ENCODE data around the gene KASH5.

Gene KASH5

DNA sequence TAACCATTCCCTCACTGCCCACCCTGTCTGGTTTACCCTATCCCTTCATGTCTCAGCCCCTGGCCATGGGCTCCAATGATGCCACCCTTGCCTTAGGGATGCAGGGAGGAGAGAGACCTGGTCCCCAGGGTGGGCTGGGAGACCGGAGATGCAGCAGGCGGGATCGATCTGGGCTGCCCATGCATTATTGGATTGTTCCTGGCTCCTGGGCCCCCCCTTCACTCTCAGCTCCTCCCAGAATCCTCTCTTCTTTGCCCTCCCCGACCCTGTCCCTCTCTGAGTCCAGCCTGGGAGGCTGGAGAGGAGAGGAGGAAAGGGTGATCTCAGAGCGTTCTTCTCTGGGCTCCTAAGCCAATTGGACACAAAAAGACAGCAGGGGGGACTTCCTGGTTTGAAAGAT lies 5.8 kb downstream of the KASH5 start:
- no peak for DNase-seq (ENCODE audit: low read depth in 1 of 2, low spot score in 1 of 2)

DNA sequence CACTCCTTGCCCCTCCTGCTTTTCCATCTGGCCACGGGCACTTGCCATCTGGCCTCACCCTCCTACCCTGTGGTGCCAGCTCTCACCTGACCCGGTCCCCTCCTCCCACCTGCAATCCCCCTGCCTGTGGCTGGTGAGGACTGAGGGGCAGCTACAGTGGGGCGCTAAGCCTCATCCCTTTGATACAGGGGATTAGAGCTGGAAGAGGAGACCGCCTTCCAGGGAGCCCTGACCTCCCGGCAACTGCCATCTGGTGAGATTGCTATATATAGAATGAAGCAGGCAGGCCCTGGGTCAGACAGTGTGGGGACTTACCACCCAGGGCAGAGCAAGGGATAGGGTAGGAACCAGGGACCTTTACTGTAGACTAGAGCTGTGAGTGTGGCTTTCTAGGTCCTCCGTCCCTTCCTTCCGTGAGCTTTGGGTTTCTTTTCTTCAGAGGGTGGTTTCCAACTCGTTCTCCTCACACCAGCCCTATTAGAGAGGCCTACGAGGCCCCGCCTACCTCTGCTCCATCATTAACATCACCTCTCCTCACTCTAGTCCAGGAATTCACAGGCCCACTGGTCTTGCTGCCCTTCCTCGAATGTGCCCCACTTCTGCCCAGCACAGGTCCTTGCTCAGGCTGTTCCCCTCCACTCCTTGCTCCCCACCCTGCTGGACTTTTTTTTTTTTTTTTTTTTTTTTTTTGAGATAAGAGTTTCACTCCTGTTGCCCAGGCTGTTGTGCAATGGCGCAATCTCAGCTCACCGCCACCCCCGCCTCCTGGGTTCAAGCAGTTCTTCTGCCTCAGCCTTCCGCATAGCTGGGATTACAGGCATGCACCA lies 7.7 kb downstream of the KASH5 start:
- DNase-seq (ENCODE audit: low read depth in 1 of 2, low spot score in 1 of 2) = no peak

DNA sequence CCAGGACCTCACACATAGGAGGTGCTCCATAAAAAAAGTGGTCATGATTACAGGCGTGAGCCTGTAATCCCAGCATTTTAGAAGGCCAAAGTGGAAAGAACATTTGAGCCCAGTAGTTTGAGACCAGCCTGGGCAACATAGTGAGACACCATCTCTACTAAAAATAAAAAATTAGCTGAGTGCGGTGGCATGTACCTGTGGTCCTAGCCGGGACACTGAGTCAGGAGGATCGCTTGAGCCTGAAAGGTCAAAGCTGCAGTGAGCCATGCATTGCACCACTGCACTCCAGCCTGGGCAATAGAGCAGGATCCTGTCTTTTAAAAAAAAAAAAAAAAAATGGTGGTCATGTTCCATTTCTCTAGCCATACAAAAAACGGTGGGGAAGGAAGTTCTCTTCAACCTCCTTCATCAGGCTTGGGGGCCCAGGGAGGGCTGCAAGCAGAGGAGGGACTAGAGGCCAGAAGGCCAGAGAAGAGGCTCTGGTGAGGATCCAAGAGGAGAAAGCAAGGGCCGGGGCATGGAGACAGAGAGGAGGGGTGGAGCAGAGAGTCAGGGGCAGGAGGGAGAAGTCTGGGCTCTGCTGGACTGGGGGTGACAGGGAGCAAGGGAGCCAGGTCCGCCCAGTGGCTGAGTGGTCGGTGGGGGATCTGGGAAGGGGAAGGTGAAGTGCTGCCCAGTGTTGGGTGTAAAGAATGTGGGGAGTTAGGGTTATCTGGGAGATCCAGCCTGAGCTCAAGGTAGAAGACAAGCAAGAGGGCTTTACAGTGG lies 8.9 kb downstream of the KASH5 start:
- no peak for DNase-seq (ENCODE audit: low read depth in 1 of 2, low spot score in 1 of 2)

DNA sequence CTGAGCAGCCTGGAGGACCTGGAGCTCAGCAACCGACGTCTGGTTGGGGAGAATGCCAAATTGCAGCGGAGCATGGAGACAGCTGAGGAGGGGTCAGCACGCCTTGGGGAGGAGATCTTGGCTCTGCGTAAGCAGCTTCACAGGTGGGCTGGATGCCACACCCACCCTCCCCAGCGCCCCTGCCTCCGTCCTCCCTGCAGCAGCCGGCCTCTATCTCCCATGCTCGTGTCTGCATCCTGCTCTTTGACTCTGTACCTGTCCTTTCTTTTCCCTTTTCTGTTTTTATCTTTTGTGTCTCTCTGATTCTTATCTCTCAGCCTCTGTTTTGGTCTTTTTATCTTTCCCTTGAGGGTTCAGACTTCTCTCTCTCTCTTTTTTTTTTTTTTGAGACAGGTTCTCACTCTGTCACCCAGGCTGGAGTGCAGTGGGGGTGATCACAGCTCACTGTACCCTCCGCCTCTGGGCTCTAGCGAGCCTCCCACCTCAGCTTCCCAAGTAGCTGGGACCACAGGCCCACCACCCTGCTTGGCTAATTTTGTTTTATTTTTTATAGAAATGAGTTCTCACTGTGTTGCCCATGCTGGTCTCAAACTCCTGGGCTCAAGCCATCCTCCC lies 10.1 kb downstream of the KASH5 start:
- no peak for DNase-seq (ENCODE audit: low read depth in 1 of 2, low spot score in 1 of 2)

DNA sequence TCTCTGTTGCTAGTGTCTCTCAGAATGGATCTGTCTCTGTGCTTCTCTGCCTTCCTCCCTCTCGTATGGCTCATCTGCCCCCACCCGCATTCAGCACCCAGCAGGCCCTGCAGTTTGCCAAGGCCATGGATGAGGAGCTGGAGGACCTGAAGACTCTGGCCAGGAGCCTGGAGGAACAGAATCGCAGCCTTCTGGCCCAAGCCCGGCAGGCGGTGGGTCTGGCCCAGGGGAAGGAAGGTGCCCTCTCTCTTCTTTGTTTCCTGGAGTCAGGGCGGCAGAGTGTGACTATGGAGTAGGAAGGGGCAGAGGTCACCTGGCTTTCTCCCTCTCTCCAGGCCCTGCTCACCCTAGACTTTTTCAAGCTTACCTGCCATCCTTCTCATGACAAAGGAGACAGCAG lies 10.9 kb downstream of the KASH5 start:
- no peak for DNase-seq (ENCODE audit: low read depth in 1 of 2, low spot score in 1 of 2)

DNA sequence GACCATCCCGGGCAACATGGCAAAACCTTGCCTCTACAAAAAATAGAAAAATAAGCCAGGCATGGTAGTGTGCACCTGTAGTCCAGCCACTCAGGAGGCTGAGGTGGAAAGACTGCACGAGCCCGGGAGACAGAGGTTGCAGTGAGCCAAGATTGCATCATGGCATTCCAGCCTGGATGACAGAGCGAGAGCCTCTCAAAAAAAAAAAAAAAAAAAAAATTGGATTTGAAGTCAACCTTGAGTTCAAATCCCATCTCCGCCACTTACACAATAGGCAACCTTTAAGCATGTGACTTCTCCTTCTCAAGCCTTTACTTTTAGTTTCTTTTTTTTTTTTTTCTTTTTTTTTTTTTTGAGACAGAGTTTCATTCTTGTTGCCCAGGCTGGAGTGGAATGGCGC lies 12.0 kb downstream of the KASH5 start:
- DNase-seq (ENCODE audit: low read depth in 1 of 2, low spot score in 1 of 2) = no peak

DNA sequence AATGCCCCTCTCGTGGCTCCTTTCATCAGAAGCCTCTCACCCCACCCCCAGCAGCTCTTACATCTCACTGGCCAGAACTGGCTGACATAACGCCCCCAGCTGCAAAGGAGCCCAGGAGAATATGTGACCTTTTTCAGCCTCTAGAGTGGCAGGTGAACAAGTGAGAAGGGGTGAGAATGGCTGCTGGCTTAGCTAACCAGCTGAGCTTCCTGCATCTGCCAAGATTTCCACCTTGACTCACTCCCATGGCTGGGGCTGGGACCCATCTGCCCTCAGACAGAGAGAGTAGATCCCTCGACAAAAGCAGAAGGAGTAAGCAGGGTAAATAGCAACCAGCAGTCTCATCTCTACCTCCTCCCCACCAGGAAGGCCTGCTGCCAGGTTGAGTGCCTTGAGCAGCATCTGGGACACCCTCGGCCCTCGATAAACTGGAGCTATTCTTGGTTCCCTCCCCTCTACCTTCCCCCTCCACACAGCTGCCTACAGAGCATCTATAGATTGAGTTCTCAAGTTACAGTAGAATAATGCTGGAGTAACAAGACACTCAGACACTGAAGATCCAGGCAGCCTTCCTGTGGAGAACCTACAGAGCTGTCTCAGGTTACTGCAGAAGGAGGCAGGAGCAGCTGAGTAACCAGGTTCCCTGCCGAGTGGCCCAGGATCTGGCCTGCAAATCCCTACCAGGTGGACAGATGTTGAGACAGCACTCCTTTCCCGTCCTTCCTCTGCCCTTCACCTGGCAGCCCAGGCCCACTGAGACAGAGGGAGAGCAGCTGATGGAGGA lies 15.5 kb downstream of the KASH5 start:
- no peak for DNase-seq (ENCODE audit: low read depth in 1 of 2, low spot score in 1 of 2)

DNA sequence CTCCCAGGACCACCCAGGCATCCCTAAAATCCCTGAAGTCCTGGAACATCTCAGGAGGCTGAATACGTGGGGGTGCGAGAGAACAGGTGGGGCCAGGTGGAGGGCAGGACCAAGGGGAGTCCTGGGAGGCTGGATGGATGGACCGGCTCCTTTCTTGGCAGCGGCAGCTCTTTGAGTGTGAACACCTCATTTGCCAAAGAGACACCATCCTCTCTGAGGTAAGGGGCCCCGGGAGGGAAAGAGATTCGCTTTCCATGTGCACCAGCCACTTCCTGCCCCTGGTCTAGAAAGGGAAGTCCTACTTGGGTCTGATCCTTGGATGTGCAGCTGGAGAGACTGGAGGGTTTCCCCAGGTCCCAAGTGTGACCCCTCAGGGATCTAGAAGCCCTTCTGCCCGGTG lies 19.0 kb downstream of the KASH5 start:
- no peak for DNase-seq (ENCODE audit: low read depth in 1 of 2, low spot score in 1 of 2)

DNA sequence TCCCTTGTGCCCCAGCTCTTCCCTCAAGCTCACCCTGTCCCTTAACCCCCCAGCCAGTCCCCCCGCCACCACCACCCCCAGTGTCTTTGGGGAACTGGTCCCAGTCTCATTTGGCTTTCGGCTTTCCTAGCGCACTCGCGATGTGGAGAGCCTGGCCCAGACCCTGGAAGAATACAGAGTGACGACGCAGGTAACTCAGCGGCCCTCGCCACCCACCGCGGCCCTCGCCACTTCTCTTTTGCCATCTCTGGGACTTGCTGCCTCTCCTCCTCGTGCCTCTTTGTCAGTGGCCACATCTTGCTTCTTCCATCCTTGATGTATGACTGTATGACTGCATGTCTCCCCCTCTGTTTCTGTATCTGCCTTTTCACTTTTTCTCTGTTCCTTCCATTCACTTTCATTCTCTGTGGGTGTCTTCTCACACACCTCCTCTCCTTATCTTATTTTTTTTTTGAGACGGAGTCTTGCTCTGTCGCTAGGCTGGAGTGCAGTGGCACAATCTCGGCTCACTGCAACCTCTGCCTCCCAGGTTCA lies 19.5 kb downstream of the KASH5 start:
- DNase-seq (ENCODE audit: low read depth in 1 of 2, low spot score in 1 of 2) = no peak

DNA sequence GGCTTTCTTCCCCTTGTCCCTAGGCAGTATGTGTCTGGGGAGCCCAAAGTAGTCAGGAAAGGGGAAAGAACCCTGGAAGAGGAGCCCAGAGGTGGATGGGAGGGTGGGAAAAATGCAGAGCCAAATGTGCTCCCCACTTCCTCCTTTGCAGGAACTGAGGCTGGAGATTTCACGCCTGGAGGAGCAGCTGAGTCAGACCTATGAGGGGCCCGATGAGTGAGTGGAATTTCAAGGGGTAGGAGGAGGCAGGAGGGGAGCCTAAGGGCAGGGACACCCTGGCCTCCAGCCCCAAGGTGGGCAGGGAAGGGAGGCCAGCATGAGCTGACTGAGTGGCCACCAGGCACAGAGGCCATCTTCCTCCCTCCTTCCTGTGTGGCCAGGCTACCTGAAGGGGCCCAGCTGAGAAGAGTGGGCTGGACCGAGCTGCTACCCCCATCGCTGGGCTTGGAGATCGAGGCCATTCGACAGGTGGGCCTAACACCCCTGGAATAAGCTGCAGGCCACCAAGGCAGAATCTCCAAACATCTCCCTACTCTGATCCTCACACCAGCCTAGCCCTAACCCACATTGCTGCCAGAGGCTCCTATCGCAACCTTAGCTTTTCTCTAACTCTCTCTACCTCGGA lies 20.9 kb downstream of the KASH5 start:
- no peak for DNase-seq (ENCODE audit: low read depth in 1 of 2, low spot score in 1 of 2)

DNA sequence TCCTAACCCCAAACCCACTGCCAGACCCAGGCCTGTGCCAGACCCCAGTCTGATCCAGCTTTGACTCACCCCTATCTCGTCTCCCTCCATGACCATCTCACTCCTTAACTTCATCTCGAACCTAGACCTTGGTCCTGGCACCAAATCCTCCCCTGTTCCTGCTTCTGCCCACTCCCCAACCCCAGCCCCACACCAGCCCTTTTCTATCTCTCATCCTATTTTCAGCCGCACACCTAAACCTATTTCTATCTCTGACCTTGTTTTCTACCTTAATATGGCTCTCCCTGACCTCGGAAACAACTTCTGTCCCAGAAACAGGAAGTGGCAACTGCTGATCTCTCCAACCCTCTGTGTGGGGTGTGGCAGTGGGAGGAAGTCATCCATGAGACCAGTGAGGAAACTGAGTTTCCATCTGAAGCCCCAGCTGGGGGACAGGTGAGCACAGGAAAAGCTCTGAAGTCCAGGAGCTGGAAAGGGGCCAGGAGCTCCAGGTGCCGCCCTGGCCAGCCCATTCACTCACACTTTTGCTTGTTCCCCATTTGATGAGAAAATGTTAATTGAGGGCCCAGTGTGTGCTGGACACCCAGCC lies 21.5 kb downstream of the KASH5 start:
- DNase-seq (ENCODE audit: low read depth in 1 of 2, low spot score in 1 of 2) = no peak

DNA sequence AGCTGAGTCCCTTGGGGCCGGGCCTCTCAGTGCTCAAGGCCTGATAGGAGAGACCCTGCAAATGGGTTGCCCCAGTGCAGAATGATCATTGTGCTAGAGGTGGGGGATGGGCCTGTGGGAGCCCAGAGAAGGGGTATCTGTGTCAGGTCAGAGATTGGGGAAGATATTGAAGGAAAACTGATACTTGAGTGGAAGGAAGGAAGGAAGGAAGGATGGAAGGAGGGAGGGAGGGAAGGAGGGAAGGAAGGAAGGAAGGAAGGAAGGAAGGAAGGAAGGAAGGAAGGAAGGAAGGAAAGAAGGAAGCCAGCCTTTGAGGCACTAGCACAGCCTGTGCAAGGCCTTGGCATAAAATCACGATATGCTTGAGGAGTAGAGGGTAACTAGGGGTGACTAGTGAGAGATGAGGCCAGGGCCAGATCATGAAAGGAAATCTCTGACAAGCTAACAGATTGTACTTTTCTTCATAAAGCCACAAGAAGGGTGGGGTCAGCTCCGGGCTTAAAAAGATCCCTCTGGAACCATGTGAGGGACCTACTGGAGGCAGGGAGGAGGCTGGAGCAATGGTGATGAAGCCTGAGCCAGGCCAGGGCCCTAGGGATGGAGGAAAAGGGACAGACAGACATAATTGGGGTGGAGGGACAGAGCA lies 23.8 kb downstream of the KASH5 start:
- no peak for DNase-seq (ENCODE audit: low read depth in 1 of 2, low spot score in 1 of 2)

DNA sequence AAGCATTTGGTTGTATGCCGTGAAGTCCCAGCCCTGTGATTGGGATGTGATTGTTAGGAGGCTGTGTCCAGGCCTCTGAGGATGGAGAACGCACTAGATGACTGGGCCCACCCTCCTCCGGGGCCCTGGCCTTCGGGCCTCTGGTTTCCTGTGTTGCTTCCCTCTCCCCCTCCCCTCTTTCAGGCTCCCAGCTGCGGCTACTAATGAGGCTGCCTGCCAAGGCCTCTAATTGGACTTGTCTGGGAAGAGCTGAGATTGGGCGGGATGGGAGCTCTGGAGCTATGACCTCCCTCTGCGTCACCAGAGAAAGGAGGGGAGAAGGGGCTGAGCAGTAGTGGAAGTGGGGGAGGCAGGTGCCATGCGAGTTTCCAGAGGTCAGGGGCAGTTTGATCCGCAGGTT lies 25.3 kb downstream of the KASH5 start:
- no peak for DNase-seq (ENCODE audit: low read depth in 1 of 2, low spot score in 1 of 2)

DNA sequence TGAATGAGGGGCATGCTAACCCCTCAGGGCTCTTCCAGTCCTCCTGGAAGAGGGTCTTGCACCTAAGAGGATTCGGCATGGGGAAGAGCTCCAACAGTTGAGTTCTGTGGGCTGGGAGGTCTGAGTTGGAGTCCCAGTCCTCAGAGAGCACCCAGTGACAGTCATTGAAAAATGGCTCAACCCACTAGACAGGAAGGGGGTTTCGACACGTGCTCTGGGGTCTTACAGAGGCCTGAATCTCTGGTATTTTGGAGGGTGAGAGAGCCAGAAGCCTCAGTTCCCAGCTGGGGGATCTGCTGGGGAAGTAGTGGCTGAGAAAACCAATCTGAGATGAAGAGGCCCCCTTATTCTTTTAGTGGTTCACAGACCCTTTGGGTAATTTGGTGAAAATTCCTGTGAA lies 26.2 kb downstream of the KASH5 start:
- DNase-seq (ENCODE audit: low read depth in 1 of 2, low spot score in 1 of 2) = no peak

DNA sequence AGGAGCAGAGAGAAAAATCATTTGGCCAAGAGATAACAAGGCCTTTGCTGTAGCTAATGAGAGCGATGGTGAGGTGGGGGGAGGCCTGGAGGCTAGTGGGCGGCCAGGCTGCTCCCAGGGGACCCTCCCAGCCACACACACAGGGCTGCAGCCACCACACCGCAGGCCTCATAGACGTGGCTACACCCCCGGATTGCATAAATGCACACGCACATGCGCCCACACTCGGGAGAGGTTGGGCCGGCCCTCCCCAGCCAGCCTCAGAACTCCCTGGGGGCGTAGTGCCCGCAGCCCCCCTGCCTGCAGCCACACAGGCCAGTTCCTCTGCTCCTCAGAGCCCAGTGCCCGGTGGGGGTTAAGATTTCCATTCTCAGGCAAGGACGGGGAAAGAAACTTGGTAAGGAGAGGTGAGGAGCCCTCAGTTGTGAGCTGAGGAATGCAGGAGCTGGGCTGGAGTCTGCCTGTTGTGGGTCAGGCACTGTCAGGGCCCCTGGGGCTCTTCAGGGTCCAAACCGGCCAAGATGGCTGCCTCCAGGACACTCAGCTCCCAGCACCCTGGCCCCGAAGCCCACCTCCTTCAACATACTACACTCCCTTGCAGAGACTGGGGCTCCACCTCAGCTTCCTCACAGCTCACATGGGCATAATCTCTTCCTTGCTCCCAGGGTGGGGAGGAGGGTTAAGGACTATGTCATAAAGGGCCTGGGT lies 27.2 kb downstream of the KASH5 start:
- DNase-seq (ENCODE audit: low read depth in 1 of 2, low spot score in 1 of 2) = no peak

DNA sequence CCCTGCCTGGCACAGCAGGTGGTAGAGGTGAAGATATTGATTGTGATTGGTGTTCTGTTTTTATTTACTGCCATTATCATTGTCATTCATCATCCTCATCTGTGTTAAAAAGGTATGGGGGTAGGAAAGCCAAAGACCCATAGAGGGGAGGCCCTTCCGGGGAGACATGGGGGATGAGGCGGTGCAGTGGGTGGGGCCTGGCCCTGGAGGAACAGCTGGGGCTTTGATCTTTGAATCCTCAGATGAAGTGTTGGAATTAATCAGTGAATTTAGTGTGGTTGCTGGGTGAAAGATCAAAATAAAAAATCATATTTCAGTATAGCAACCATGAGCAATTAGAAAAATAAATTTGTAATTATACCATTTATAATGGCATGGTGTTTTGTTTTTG lies 27.8 kb downstream of the KASH5 start:
- no peak for DNase-seq (ENCODE audit: low read depth in 1 of 2, low spot score in 1 of 2)

DNA sequence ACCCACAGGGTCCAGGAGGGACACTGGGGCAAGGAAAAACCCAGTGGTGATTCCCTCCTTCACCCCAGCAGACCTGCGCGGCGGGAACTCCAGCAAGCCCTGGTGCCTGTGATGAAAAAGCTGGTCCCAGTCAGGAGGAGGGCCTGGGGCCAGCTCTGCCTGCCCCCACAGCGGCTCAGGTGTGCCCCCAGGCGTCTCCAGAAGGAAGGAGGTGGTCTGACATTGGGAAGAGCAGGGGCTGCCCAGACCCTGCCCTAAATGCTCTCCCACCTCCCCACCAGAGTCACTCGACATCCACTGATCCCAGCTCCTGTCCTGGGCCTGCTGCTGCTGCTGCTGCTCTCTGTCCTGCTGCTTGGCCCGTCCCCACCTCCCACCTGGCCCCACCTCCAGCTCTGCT lies 29.0 kb downstream of the KASH5 start:
- DNase-seq (ENCODE audit: low read depth in 1 of 2, low spot score in 1 of 2) = no peak

DNA sequence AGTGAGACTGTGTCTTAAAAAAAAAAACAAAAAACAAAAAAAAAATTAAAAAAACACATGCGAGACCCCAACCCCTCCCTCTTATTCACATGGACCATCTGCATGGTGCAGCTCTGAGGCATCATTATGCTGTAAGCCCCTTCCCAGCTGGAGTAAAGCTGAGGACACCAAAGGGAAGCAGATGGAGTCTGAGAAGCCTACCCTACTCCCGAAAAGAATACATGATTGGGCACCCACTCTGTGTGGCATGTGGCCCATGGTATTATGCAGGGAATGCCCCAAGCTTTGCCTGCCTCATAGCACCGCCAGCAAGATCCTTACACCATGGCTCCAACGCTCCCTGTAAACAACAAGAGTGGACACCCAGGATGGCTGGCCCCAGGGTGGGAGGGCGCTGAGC lies 30.5 kb downstream of the KASH5 start:
- DNase-seq (ENCODE audit: low read depth in 1 of 2, low spot score in 1 of 2) = no peak

DNA sequence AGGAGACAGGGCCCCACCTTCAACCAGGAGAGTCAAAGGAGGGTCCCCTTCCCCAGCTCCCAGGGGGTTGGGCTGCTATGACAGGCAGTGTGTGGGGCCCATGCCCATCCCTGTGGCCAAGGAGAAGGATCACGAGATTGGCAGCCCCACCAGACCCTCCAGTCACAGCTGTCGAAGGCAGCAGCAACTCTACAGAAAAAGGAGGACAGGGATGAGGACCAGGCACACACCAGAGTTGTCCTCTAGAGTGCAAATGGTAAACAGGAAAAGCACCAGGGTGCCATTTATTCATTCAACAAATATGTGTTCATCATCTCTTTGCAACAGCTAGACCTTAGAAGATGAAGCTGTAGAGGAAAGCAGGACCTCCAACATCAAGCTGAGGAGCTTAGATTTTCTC lies 31.1 kb downstream of the KASH5 start:
- no peak for DNase-seq (ENCODE audit: low read depth in 1 of 2, low spot score in 1 of 2)
